IPS-18a (cell line): ENCODE measurements around the gene SPATS2.

Experiments used
- H3K27ac ChIP-seq: one replicate; pipeline ENCODE4 v1.5.1; 2013; ENCODE audit warnings: low read length
- H3K27me3 ChIP-seq: one replicate; pipeline ENCODE4 v1.6.1; 2013; ENCODE audit warnings: mild to moderate bottlenecking, low read length; ENCODE audit not compliant: control insufficient read depth, insufficient read depth
- H3K36me3 ChIP-seq: one replicate; pipeline ENCODE4 v1.6.1; 2013; ENCODE audit warnings: low read depth, low read length; ENCODE audit not compliant: control insufficient read depth
- H3K4me1 ChIP-seq: one replicate; pipeline ENCODE4 v1.6.1; 2013; ENCODE audit warnings: low read depth, low read length; ENCODE audit not compliant: control insufficient read depth
- H3K4me3 ChIP-seq: one replicate; pipeline ENCODE4 v1.5.1; 2013; ENCODE audit warnings: low read length
- H3K9ac ChIP-seq: one replicate; pipeline ENCODE4 v1.6.1; 2013; ENCODE audit warnings: mild to moderate bottlenecking, low read length, moderate library complexity
- H3K9me3 ChIP-seq: one replicate; pipeline ENCODE4 v1.6.1; 2013; ENCODE audit warnings: low read depth, low read length; ENCODE audit not compliant: control insufficient read depth

SPATS2 gene

DNA sequence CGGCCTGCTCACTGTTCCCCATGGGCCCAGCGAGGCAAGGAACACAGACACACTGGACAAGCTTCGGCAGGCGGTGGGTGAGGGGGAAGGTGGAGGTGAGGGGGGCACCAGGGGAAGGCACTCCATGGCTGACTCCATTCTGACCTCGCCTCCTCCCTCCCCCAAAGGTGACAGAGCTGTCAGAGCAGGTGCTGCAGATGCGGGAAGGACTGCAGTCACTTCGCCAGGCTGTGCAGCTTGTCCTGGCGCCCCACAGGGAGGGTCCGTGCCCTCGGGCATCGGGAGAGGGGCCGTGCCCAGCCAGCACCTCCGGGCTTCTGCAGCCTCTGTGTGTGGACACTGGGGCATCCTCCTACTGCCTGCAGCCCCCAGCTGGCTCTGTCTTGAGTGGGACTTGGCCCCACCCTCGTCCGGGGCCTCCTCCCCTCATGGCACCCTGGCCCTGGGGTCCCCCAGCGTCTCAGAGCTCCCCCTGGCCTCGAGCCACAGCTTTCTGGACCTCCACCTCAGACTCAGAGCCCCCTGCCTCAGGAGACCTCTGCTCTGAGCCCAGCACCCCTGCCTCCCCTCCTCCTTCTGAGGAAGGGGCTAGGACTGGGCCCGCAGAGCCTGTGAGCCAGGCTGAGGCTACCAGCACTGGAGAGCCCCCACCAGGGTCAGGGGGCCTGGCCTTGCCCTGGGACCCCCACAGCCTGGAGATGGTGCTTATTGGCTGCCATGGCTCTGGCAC is 190.1 kb downstream of the SPATS2 start:
- no peaks in the 10 kb centered on the region for H3K27me3 ChIP-seq
- no peak overlapping the region for H3K9ac ChIP-seq
- no peak overlapping the region for H3K27ac ChIP-seq
- H3K9me3 ChIP-seq: no peaks in the 10 kb centered on the region
- H3K4me1 ChIP-seq: no peaks in the 10 kb centered on the region
- no peak overlapping the region for H3K4me3 ChIP-seq
- peaks cover 35% of the 10 kb centered on the region for H3K36me3 ChIP-seq

- H3K27ac ChIP-seq: no peak overlapping the region
- H3K9me3 ChIP-seq: no peaks in the 10 kb centered on the region
- H3K9ac ChIP-seq: no peak overlapping the region
- peaks cover 40% of the 10 kb centered on the region for H3K36me3 ChIP-seq
- H3K4me3 ChIP-seq: no peak overlapping the region
- H3K27me3 ChIP-seq: no peaks in the 10 kb centered on the region
- H3K4me1 ChIP-seq: no peaks in the 10 kb centered on the region
Observed at GRCh38 chr12:49557917-49558215, 190.6 kb downstream of the SPATS2 start.

DNA sequence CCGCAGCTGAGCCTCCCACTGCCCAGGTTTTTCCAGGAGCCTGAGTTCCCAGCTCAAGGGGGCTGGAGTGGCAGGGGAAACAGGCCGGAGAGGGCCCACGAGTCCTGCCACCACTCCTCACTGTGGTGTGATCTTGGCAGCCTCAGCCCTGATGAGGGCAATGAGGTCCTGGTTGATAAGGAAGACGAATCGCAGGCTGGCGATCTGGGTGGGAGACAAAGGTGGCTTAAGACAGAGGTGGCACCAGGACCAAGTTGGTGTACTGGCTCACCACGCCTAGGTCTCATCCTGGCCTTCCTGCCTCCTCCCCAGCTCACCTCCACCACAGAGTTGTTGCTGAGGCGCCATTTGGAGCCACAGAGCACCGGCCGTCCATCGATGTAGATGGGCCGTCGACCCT is 191.3 kb downstream of the SPATS2 start:
- no peak overlapping the region for H3K27ac ChIP-seq
- no peaks in the 10 kb centered on the region for H3K27me3 ChIP-seq
- no peak overlapping the region for H3K9ac ChIP-seq
- H3K4me1 ChIP-seq: no peaks in the 10 kb centered on the region
- no peak overlapping the region for H3K4me3 ChIP-seq
- H3K9me3 ChIP-seq: no peaks in the 10 kb centered on the region
- peaks cover 47% of the 10 kb centered on the region for H3K36me3 ChIP-seq

- Histone ChIP-seq H3K27me3 (no peaks in the 10 kb centered on the region), H3K4me3 (no peak overlapping the region), H3K4me1 (no peaks in the 10 kb centered on the region), H3K36me3 (peaks cover 53% of the 10 kb centered on the region), H3K27ac (no peak overlapping the region), H3K9me3 (no peaks in the 10 kb centered on the region), H3K9ac (no peak overlapping the region)
Observed at GRCh38 chr12:49559011-49559675, 191.9 kb downstream of the SPATS2 start.

DNA sequence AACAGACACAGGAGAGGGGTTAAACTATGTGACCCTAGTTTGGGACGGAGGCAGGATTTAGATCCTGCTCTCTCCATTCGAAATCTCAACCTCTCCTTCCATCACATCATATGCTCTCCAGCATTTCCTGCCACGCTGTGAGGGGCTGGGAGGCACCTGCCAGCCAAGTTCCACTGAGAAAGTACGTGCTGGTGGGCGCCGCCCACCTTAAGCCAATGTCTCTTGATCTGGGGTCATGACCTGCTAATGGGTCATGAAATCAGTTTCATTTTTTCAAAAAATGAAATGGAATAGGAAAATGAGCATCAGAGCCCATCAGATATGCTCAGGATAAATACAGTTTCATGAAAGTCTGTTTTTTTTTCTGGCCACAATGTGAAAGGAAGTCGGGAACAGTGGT is 193.4 kb downstream of the SPATS2 start:
- Histone ChIP-seq H3K27ac (no peak overlapping the region), H3K27me3 (no peaks in the 10 kb centered on the region), H3K9ac (no peak overlapping the region), H3K4me1 (no peaks in the 10 kb centered on the region), H3K9me3 (no peaks in the 10 kb centered on the region), H3K4me3 (no peak overlapping the region), H3K36me3 (peaks cover 65% of the 10 kb centered on the region)

DNA sequence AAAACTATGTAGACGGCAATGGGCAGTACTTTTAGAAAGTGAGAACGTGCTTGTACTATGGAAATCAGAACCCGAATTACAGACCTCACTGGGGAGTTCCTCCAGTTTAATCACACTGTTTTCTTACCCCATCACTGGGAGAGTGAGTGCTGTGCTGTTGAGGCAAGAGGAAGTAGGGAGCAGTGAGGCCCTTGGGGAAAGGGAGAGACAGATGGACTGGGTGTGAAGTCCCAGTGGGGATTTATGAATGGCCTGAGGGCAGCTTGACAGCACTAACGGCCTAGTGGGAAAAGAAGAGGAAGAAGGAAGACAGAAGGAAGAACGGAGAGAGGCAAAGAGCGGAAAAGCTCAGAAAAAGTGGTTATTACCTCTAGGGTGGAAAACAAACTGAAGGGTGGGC is 195.0 kb downstream of the SPATS2 start:
- H3K9me3 ChIP-seq: no peaks in the 10 kb centered on the region
- H3K4me3 ChIP-seq: no peak overlapping the region
- H3K27me3 ChIP-seq: no peaks in the 10 kb centered on the region
- H3K9ac ChIP-seq: no peak overlapping the region
- peaks cover 66% of the 10 kb centered on the region for H3K36me3 ChIP-seq
- H3K4me1 ChIP-seq: no peaks in the 10 kb centered on the region
- H3K27ac ChIP-seq: no peak overlapping the region

GRCh38 chr12:49562831-49563230 is 195.6 kb downstream of the SPATS2 start:
- H3K4me3 ChIP-seq: no peak overlapping the region
- no peaks in the 10 kb centered on the region for H3K4me1 ChIP-seq
- peaks cover 66% of the 10 kb centered on the region for H3K36me3 ChIP-seq
- no peak overlapping the region for H3K27ac ChIP-seq
- H3K27me3 ChIP-seq: no peaks in the 10 kb centered on the region
- H3K9ac ChIP-seq: no peak overlapping the region
- H3K9me3 ChIP-seq: no peaks in the 10 kb centered on the region

GRCh38 chr12:49563951-49564685 is 196.9 kb downstream of the SPATS2 start:
- Histone ChIP-seq H3K9me3 (no peaks in the 10 kb centered on the region), H3K36me3 (peaks cover 56% of the 10 kb centered on the region), H3K4me1 (no peaks in the 10 kb centered on the region), H3K4me3 (no peak overlapping the region), H3K9ac (no peak overlapping the region), H3K27me3 (no peaks in the 10 kb centered on the region), H3K27ac (no peak overlapping the region)

DNA sequence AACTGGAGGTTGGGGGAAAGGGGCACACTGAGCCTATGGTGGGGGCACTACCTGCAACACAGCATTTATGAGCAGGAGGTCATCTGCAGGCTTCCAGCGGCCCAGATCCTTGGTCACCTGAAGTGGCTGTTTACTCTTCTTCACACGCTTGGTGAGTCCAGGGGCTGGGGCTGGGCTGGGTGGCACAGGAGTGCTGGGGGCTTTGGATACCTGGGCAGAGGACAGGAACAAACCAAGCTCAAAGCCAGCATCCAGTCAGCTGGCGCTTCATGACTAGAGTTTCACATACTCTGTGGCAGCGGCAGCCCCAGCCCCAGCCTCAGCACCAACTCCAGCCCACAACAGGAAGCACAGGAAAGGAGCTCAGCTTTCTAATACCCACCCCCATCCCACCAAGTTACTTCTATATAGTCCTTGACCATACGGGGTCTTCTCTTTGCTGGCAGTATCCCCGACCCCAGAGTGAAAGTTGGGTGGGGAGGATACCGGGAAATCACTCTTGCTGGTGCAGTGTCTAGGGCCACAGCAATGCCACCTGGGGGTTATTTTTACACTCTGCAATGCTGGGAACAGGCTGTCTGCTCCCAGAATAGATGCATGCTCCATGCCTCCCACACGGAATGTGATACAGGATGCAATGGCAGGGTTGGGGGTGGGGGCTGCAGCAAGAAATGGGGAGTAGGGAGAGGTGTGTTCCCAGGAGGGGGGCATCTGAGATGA is 197.6 kb downstream of the SPATS2 start:
- H3K9ac ChIP-seq: no peak overlapping the region
- peaks cover 49% of the 10 kb centered on the region for H3K36me3 ChIP-seq
- no peak overlapping the region for H3K27ac ChIP-seq
- H3K4me3 ChIP-seq: no peak overlapping the region
- no peaks in the 10 kb centered on the region for H3K9me3 ChIP-seq
- no peaks in the 10 kb centered on the region for H3K4me1 ChIP-seq
- no peaks in the 10 kb centered on the region for H3K27me3 ChIP-seq

- H3K9me3 ChIP-seq: no peaks in the 10 kb centered on the region
- no peak overlapping the region for H3K4me3 ChIP-seq
- H3K4me1 ChIP-seq: no peaks in the 10 kb centered on the region
- no peak overlapping the region for H3K27ac ChIP-seq
- no peaks in the 10 kb centered on the region for H3K27me3 ChIP-seq
- peaks cover 41% of the 10 kb centered on the region for H3K36me3 ChIP-seq
- no peak overlapping the region for H3K9ac ChIP-seq
Observed at GRCh38 chr12:49565406-49566265, 198.4 kb downstream of the SPATS2 start.

- Histone ChIP-seq H3K4me3 (no peak overlapping the region), H3K9ac (no peak overlapping the region), H3K4me1 (no peaks in the 10 kb centered on the region), H3K9me3 (no peaks in the 10 kb centered on the region), H3K36me3 (peaks cover 39% of the 10 kb centered on the region), H3K27me3 (no peaks in the 10 kb centered on the region), H3K27ac (no peak overlapping the region)
Observed at GRCh38 chr12:49566361-49566760, 199.1 kb downstream of the SPATS2 start.
